PC-9 (cell line): ENCODE data around the gene SORCS2.

Experiments
- EZH2 ChIP-seq: fragments of 200-600 bp; sonication (generic); IDR thresholded peaks from 2 replicates; pipeline ENCODE4 v1.8.0; 2017; ENCODE audit warnings: antibody characterized with exemption, low read depth
- TF ChIP-seq, protein P1 (sequence below): fragments of 200-600 bp; sonication (generic); conservative IDR thresholded peaks from 2 replicates; pipeline ENCODE4 v1.6.1; 2017; ENCODE audit warnings: mixed run types, antibody characterized with exemption, mild to moderate bottlenecking, moderate library complexity

- TF ChIP-seq, protein P1, sequence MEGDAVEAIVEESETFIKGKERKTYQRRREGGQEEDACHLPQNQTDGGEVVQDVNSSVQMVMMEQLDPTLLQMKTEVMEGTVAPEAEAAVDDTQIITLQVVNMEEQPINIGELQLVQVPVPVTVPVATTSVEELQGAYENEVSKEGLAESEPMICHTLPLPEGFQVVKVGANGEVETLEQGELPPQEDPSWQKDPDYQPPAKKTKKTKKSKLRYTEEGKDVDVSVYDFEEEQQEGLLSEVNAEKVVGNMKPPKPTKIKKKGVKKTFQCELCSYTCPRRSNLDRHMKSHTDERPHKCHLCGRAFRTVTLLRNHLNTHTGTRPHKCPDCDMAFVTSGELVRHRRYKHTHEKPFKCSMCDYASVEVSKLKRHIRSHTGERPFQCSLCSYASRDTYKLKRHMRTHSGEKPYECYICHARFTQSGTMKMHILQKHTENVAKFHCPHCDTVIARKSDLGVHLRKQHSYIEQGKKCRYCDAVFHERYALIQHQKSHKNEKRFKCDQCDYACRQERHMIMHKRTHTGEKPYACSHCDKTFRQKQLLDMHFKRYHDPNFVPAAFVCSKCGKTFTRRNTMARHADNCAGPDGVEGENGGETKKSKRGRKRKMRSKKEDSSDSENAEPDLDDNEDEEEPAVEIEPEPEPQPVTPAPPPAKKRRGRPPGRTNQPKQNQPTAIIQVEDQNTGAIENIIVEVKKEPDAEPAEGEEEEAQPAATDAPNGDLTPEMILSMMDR: no peak
- no peak for TF ChIP-seq EZH2
Measured at GRCh38 chr4:7705062-7705461, 512.7 kb downstream of the SORCS2 start.
